MM.1S (cell line): ENCODE measurements around the gene ST6GALNAC6.

ENCODE experiments used
- CTCF ChIP-seq: fragments of 300-600 bp; sonication (generic); IDR thresholded peaks from 2 replicates; pipeline ENCODE4 v1.5.1; 2016; ENCODE audit warnings: antibody characterized with exemption, low read length, mixed read lengths
- EZH2 ChIP-seq: fragments of 300-600 bp; sonication (generic); optimal IDR thresholded peaks from 2 replicates; pipeline ENCODE3; 2017; ENCODE audit warnings: low read depth, mild to moderate bottlenecking, antibody characterized with exemption, low read length, mixed read lengths

GRCh38 chr9:127920794-127921193, 21.4 kb upstream of the ST6GALNAC6 start:
- TF ChIP-seq CTCF (no peak), EZH2 (no peak)
